HG03139 (cell line): ENCODE data around the gene ADAMTSL1.
"Not testable (repeated sequence)": the region's sequence is repeated elsewhere in the genome, so short reads cannot be mapped to it uniquely, and the experiment has no call there.

Source experiments
- ATAC-seq: cut with Tn5 transposase; IDR thresholded peaks from one replicate; pipeline ENCODE4 v1.9.1; 2021; ENCODE audit not compliant: unreplicated experiment

Gene ADAMTSL1

GRCh38 chr9:18922161-18922885, 448.4 kb downstream of the ADAMTSL1 start:
- ATAC-seq = no peak

GRCh38 chr9:18923167-18923566, 449.2 kb downstream of the ADAMTSL1 start:
- no peak for ATAC-seq

- no peak for ATAC-seq
Measured at GRCh38 chr9:18923671-18924430, 449.9 kb downstream of the ADAMTSL1 start.

- ATAC-seq = no peak
Measured at GRCh38 chr9:18925880-18926279, 451.9 kb downstream of the ADAMTSL1 start.

- ATAC-seq = no peak
Measured at GRCh38 chr9:18926513-18926912, 452.6 kb downstream of the ADAMTSL1 start.

- no peak for ATAC-seq
Measured at GRCh38 chr9:18928711-18929110, 454.8 kb downstream of the ADAMTSL1 start.

- not testable (repeated sequence) for ATAC-seq
Measured at GRCh38 chr9:18930611-18931010, 456.7 kb downstream of the ADAMTSL1 start.

GRCh38 chr9:18935541-18935940, 461.6 kb downstream of the ADAMTSL1 start:
- ATAC-seq = no peak

GRCh38 chr9:18936094-18936871, 462.3 kb downstream of the ADAMTSL1 start:
- ATAC-seq = no peak

GRCh38 chr9:18939943-18940342, 466.0 kb downstream of the ADAMTSL1 start:
- no peak for ATAC-seq

GRCh38 chr9:18941060-18941740, 467.2 kb downstream of the ADAMTSL1 start:
- ATAC-seq = no peak

GRCh38 chr9:18942801-18943200, 468.8 kb downstream of the ADAMTSL1 start:
- no peak for ATAC-seq

GRCh38 chr9:18947892-18948339, 474.0 kb downstream of the ADAMTSL1 start:
- ATAC-seq = no peak

- no peak for ATAC-seq
Measured at GRCh38 chr9:18951936-18952335, 478.0 kb downstream of the ADAMTSL1 start.

- no peak for ATAC-seq
Measured at GRCh38 chr9:18955626-18956025, 481.7 kb downstream of the ADAMTSL1 start.
